IPS-11a (cell line): ENCODE data around the gene ZNF611.
"Not testable (repeated sequence)": the region's sequence is repeated elsewhere in the genome, so short reads cannot be mapped to it uniquely, and the experiment has no call there.

ENCODE experiments used
- H3K4me3 ChIP-seq: one replicate; pipeline ENCODE4 v1.5.1; 2013; ENCODE audit warnings: low read depth, low read length, control low read depth

Gene ZNF611

GRCh38 chr19:52687684-52688083 lies 47.2 kb downstream of the ZNF611 start:
- no peak overlapping the region for H3K4me3 ChIP-seq

GRCh38 chr19:52685811-52686210 lies 49.0 kb downstream of the ZNF611 start:
- H3K4me3 ChIP-seq, result no peak overlapping the region

- H3K4me3 ChIP-seq, result not testable (repeated sequence)
Observed at GRCh38 chr19:52681216-52681615, 53.6 kb downstream of the ZNF611 start.

GRCh38 chr19:52679598-52679997 lies 55.2 kb downstream of the ZNF611 start:
- H3K4me3 ChIP-seq, result no peak overlapping the region

- not testable (repeated sequence) for H3K4me3 ChIP-seq
Observed at GRCh38 chr19:52675239-52675638, 59.6 kb downstream of the ZNF611 start.

GRCh38 chr19:52673014-52673413 lies 61.8 kb downstream of the ZNF611 start:
- H3K4me3 ChIP-seq, result no peak overlapping the region

GRCh38 chr19:52670046-52670445 lies 64.8 kb downstream of the ZNF611 start:
- H3K4me3 ChIP-seq, result no peak overlapping the region

GRCh38 chr19:52669586-52669985 lies 65.3 kb downstream of the ZNF611 start:
- no peak overlapping the region for H3K4me3 ChIP-seq

GRCh38 chr19:52667972-52668371 lies 66.9 kb downstream of the ZNF611 start:
- no peak overlapping the region for H3K4me3 ChIP-seq

- no peak overlapping the region for H3K4me3 ChIP-seq
Observed at GRCh38 chr19:52666506-52666905, 68.3 kb downstream of the ZNF611 start.

- no peak overlapping the region for H3K4me3 ChIP-seq
Observed at GRCh38 chr19:52665529-52665928, 69.3 kb downstream of the ZNF611 start.

GRCh38 chr19:52665027-52665426 lies 69.8 kb downstream of the ZNF611 start:
- no peak overlapping the region for H3K4me3 ChIP-seq

- no peak overlapping the region for H3K4me3 ChIP-seq
Observed at GRCh38 chr19:52664461-52664860, 70.4 kb downstream of the ZNF611 start.

- H3K4me3 ChIP-seq, result no peak overlapping the region
Observed at GRCh38 chr19:52662631-52663030, 72.2 kb downstream of the ZNF611 start.

GRCh38 chr19:52660981-52661380 lies 73.9 kb downstream of the ZNF611 start:
- no peak overlapping the region for H3K4me3 ChIP-seq

GRCh38 chr19:52659013-52659412 lies 75.8 kb downstream of the ZNF611 start:
- no peak overlapping the region for H3K4me3 ChIP-seq

GRCh38 chr19:52658595-52658994 lies 76.2 kb downstream of the ZNF611 start:
- no peak overlapping the region for H3K4me3 ChIP-seq

GRCh38 chr19:52653161-52653560 lies 81.7 kb downstream of the ZNF611 start:
- no peak overlapping the region for H3K4me3 ChIP-seq
